Keratinocyte (primary cell): ENCODE results near the gene SMIM17.

Experiments
- CTCF ChIP-seq, 3 experiments: IDR thresholded peaks in 1 of 3; conservative IDR thresholded peaks in 1 of 3; optimal IDR thresholded peaks in 1 of 3; 2 replicates in 2 of 3; 3 replicates in 1 of 3; pipeline versions ENCODE3 to v1.5.1; 2011; ENCODE audit warnings: low read length in 3 of 3, mild to moderate bottlenecking in 3 of 3, moderate library complexity in 2 of 3, control low read depth in 1 of 3, inconsistent platforms in 1 of 3; ENCODE audit not compliant: insufficient read depth in 2 of 3; ENCODE audit errors: extremely low read depth in 1 of 3
- EZH2 ChIP-seq: IDR thresholded peaks from one replicate; pipeline ENCODE4 v1.6.1; 2012; ENCODE audit warnings: inconsistent platforms, mild to moderate bottlenecking, low read length, moderate library complexity

- TF ChIP-seq CTCF (optimal IDR thresholded peaks at IDR 0.05 in 1 of 3, IDR thresholded peaks at IDR 0.05 in 1 of 3, conservative IDR thresholded peaks at IDR 0.05 in 1 of 3; ENCODE audit: extremely low read depth in 1 of 3, insufficient read depth in 2 of 3, low read length in 3 of 3): no peak
- no peak for TF ChIP-seq EZH2
Measured at GRCh38 chr19:56678205-56678604, 35.2 kb downstream of the SMIM17 start.
